Measurements from ENCODE around the gene IFITM5.

- TF ChIP-seq CTCF (IDR thresholded peaks at IDR 0.05; ENCODE audit: low read depth, low read length) (no peak), EZH2phosphoT487 (IDR thresholded peaks at IDR 0.05; ENCODE audit: low read depth) (no peak)
Measured at GRCh38 chr11:326842-327580, 27.7 kb upstream of the IFITM5 start.
